ACC112 (cell line): Measurements from ENCODE around the gene ATG10.
"Not testable (repeated sequence)": the region's sequence is repeated elsewhere in the genome, so short reads cannot be mapped to it uniquely, and the experiment has no call there.

ENCODE experiments used
- H2AFZ ChIP-seq: fragments of 200-600 bp; sonication (generic); one replicate; pipeline ENCODE4 v1.6.0; 2017; ENCODE audit warnings: antibody characterized with exemption, low read length; ENCODE audit not compliant: unreplicated experiment
- H3K27ac ChIP-seq: fragments of 200-600 bp; sonication (generic); 2 replicates; pipeline ENCODE4 v1.5.1; 2014; ENCODE audit warnings: low read depth, mild to moderate bottlenecking, antibody characterized with exemption, low read length, moderate library complexity
- H3K27me3 ChIP-seq: fragments of 200-600 bp; sonication (generic); 2 replicates; pipeline ENCODE4 v1.6.1; 2014; ENCODE audit warnings: mild to moderate bottlenecking, antibody characterized with exemption, low read length, moderate library complexity, mixed read lengths; ENCODE audit not compliant: insufficient read depth
- H3K36me3 ChIP-seq: fragments of 200-600 bp; sonication (generic); 2 replicates; pipeline ENCODE4 v1.6.1; 2016; ENCODE audit warnings: mild to moderate bottlenecking, antibody characterized with exemption, low read length, moderate library complexity, mixed read lengths; ENCODE audit not compliant: insufficient read depth
- H3K4me1 ChIP-seq: fragments of 200-600 bp; sonication (generic); one replicate; pipeline ENCODE4 v1.6.1; 2016; ENCODE audit warnings: low read length, mixed read lengths; ENCODE audit not compliant: insufficient read depth, unreplicated experiment, control insufficient read depth
- H3K4me3 ChIP-seq: fragments of 200-600 bp; sonication (generic); 2 replicates; pipeline ENCODE4 v1.5.1; 2014; ENCODE audit warnings: mild to moderate bottlenecking, low read depth, low read length
- H3K79me2 ChIP-seq: fragments of 200-600 bp; sonication (generic); one replicate; pipeline ENCODE4 v1.6.0; 2016; ENCODE audit warnings: low read length; ENCODE audit not compliant: control insufficient read depth, unreplicated experiment, insufficient read depth

Gene ATG10

DNA sequence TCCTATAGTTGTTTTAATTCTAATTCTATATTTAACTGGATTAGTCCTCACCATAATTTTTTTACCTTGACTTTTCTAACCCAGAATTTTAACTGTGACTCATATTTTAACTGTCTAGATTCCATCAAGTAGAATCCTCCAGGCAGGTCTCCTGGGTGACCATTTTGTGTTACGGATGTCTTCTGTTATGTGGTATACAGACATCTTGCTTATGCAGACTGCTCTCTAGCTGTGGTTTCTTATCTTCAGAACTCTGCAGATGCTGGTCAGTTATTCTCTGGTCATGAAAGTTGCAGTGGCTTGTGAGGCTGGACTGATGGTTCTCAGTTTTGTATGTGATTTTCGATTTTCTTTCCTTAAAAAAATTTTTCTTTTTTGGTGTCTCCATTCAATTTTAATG, 139.4 kb downstream of the ATG10 start:
- H3K79me2 ChIP-seq = no peaks in the 10 kb centered on the region
- H2AFZ ChIP-seq = no peak overlapping the region
- no peaks in the 10 kb centered on the region for H3K4me1 ChIP-seq
- no peaks in the 10 kb centered on the region for H3K27me3 ChIP-seq
- H3K36me3 ChIP-seq = no peaks in the 10 kb centered on the region
- H3K4me3 ChIP-seq = no peak overlapping the region
- H3K27ac ChIP-seq = no peak overlapping the region

DNA sequence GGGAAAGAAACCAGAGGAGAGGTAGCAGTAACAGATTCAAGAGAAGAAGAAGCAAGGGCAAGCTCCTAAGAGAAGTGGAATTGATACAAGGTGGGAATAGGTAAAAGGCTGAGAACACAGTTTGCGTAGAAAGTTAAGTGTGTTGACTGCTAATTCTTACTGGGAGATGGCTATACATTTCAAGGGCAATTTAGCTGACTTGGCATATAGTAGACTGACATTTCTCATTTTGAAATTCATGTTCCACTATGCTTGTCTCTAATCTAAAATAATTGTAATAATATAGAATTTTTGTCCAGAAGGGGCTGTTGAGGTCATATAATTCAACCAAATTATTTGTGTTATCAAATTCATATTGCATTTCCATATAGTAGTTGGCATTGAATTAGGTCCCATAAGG, 144.0 kb downstream of the ATG10 start:
- no peak overlapping the region for H3K27ac ChIP-seq
- no peaks in the 10 kb centered on the region for H3K79me2 ChIP-seq
- H2AFZ ChIP-seq = no peak overlapping the region
- no peak overlapping the region for H3K4me3 ChIP-seq
- H3K36me3 ChIP-seq = no peaks in the 10 kb centered on the region
- no peaks in the 10 kb centered on the region for H3K4me1 ChIP-seq
- no peaks in the 10 kb centered on the region for H3K27me3 ChIP-seq

DNA sequence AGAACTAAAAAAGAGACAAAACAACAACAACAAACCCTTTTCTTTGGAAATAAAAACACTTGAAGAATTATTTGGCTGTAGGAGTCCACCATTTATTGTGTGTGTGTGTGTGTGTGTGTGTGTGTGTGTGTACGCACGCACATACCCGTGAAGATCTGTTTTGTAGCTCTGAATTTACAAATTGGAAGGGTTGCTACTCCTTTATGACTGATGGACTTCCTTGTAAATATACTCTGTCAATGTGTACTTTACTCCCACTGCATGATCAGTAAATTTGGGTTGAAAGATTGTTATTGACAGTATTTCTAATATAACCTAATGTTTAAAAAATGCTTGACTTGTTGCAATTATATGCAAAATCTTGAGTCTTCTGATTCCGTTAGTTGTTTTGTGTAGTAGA, 148.1 kb downstream of the ATG10 start:
- H3K27ac ChIP-seq = no peak overlapping the region
- H2AFZ ChIP-seq = no peak overlapping the region
- H3K27me3 ChIP-seq = no peaks in the 10 kb centered on the region
- no peak overlapping the region for H3K4me3 ChIP-seq
- H3K36me3 ChIP-seq = no peaks in the 10 kb centered on the region
- no peaks in the 10 kb centered on the region for H3K4me1 ChIP-seq
- H3K79me2 ChIP-seq = no peaks in the 10 kb centered on the region

DNA sequence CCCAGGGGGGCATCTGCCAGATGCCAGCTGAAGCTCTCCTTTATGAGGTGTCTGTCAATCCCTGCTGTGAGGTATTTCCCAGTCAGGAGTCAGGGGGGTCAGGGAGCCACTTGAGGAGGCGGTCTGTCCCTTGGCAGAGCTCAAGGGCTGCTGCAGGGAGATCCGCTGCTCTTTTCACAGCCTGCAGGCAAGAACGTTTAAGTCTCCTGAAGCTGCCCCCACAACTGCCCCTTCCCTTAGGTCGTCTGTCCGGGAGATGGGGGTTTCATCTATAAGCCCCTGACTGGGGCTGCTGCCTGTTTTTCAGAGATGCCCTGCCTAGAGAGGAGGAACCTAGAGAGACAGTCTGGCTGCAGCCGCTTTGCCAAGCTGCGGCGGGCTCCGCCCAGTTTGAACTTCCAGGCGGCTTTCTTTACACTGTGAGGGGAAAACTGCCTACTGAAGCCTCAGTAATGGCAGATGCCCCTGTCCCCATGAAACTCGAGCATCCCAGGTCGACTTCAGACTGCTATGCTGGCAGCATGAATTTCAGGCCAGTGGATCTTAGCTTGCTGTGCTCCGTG, 158.0 kb downstream of the ATG10 start:
- Histone ChIP-seq H3K27ac (no peak overlapping the region), H3K36me3 (no peaks in the 10 kb centered on the region), H3K4me1 (no peaks in the 10 kb centered on the region), H3K79me2 (no peaks in the 10 kb centered on the region), H3K4me3 (no peak overlapping the region), H3K27me3 (no peaks in the 10 kb centered on the region), H2AFZ (no peak overlapping the region)

DNA sequence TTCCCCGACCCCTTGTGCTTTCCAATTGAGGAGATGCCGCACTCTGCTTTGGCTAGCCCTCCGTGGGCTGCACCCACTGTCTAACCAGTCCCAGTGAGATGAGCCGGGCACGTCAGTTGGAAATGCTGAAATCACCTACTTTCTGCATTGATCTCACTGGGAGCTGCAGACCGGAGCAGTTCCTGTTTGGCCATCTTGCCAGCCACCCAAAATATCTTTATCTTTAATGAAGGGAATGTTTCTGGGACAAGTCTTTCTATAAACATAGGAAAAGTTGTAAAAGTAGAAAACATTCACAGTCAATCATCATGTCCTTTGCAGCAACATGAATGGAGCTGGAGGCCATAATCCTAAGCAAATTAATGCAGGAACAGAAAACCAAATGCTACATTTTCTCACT, 158.8 kb downstream of the ATG10 start:
- Histone ChIP-seq H2AFZ (no peak overlapping the region), H3K4me1 (no peaks in the 10 kb centered on the region), H3K79me2 (no peaks in the 10 kb centered on the region), H3K27ac (no peak overlapping the region), H3K27me3 (no peaks in the 10 kb centered on the region), H3K4me3 (no peak overlapping the region), H3K36me3 (no peaks in the 10 kb centered on the region)

DNA sequence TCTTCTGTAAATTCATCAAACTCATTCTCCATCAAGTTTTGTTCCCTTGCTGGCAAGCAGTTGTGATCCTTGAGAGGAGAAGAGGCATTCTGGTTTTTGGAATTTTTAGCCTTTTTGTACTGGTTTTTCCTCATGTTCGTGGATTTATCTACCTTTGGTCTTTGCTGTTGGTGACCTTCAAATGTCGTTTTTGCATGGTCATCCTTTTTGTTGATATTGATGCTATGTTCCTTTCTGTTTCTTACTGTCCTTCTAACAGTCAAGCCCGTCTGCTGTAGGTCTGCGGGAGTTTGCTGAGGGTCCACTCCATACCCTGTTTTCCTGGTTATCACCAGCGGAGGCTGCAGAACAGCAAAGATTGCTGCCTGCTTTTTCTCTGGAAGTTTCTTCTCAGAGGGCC, 165.4 kb downstream of the ATG10 start:
- H3K27ac ChIP-seq = no peak overlapping the region
- H3K4me3 ChIP-seq = no peak overlapping the region
- no peaks in the 10 kb centered on the region for H3K4me1 ChIP-seq
- no peaks in the 10 kb centered on the region for H3K27me3 ChIP-seq
- no peak overlapping the region for H2AFZ ChIP-seq
- H3K79me2 ChIP-seq = no peaks in the 10 kb centered on the region
- no peaks in the 10 kb centered on the region for H3K36me3 ChIP-seq

DNA sequence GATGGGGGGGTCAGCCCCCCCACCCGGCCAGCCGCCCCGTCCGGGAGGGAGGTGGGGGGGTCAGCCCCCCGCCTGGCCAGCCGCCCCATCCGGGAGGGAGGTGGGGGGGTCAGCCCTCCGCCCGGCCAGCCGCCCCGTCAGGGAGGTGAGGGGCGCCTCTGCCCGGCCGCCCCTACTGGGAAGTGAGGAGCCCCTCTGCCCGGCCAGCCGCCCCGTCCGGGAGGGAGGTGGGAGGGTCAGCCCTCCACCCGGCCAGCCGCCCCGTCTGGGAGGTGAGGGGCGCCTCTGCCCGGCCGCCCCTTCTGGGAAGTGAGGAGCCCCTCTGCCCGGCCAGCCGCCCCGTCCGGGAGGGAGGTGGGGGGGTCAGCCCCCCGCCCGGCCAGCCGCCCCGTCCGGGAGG, 168.0 kb downstream of the ATG10 start:
- not testable (repeated sequence) for H3K79me2 ChIP-seq, H3K36me3 ChIP-seq, H2AFZ ChIP-seq, H3K27ac ChIP-seq, H3K4me3 ChIP-seq, H3K4me1 ChIP-seq, H3K27me3 ChIP-seq

DNA sequence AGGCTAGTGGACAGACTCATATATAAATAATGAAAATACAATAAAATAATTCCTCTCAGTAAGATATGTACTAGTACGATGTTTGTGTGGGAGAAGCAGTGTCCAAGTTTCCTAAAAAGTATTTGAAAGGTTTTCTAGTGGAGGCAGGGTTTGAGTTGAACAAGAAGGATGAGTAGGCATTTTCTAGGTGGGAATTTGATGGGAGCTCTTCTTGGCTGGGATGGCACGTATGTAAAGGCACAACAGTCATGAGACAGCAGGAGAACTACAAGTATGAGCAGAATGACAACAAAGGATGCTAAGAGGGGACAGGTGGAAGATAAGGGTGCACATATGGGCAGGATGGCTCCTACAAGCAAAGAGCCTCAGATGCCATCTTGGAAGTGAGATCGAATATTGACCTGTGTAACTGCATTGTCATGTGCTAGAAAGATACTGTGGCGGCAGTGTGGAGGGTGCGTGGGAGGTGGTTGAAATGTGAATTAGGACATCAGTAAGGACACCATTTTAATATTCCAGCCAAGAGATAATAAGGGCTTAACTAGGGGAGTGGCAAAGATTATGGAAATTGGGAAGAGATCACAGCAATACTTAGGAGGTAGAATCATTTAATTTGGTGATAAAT, 170.5 kb downstream of the ATG10 start:
- no peak overlapping the region for H2AFZ ChIP-seq

DNA sequence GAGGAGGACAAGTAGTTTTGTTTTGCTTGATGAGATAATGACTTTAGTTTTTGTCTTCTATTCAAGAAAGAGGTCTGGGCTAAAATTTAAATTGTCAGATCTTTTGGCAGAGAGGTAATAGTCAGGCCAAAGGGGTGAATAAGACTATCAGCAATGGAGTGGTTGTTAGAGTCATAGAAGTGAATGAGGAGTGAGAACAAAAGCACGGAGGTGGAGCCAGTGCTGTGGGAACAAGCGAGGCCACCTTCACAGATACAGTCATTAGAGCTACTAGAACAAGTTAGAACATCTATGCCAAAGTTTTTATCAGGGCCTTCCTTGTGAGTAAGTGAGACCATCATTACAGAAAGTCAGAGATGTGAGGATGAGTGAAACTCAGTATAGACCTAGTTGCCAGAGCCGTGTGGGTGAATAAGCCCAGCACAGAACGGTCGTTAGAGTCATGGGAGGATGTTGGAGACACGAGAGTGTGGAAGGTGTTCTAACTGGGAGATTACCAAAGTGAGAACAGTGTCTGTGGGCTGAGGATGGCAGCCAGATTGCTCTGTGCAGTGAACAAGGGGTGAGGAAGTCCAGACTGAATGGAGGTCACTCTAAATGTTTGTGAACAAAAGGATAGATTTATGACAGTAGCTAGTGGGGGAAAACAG, 171.2 kb downstream of the ATG10 start:
- Histone ChIP-seq H3K4me3 (no peak overlapping the region), H2AFZ (no peak overlapping the region), H3K36me3 (no peaks in the 10 kb centered on the region), H3K79me2 (no peaks in the 10 kb centered on the region), H3K27ac (no peak overlapping the region), H3K27me3 (no peaks in the 10 kb centered on the region), H3K4me1 (peaks cover 7% of the 10 kb centered on the region)

More for the DNA sequence above, 170.5 kb downstream of the ATG10 start:
- Histone ChIP-seq H3K27ac (no peak overlapping the region), H3K27me3 (no peaks in the 10 kb centered on the region), H3K36me3 (no peaks in the 10 kb centered on the region), H3K4me1 (no peaks in the 10 kb centered on the region), H3K79me2 (no peaks in the 10 kb centered on the region), H3K4me3 (no peak overlapping the region)

DNA sequence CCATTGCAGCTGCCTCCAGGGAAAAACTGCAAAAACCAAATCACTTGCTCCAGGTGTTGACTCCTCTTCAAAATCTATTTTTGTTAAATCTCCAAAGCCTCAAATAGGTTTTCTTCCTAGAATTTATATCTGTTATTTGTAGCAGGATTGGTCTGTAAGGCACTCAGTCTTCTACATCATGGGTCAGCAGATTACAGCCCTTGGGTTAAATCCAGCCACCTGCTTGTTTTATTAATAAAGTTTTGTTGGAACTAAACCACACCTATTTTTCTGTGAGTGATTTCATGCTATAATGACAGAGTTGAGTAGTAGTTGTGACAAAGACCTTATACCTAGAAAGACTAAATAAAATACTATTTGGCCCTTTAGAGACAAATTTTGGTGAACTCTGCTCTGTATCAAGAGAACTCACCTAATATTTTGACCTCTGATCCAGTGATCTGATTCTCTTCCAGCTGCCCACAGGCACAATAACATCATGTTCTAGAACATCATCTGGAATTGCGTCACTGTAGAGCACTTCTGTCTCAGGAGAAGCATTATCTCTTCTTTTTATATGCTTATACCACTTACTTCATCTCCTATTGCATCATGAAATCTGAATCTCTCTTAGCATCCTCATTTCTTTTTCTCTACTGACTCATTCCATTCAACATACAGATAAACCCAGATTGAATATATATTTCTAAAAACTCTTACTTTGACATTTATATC, 176.2 kb downstream of the ATG10 start:
- Histone ChIP-seq H3K4me3 (no peak overlapping the region), H3K4me1 (peaks cover 43% of the 10 kb centered on the region), H2AFZ (no peak overlapping the region), H3K79me2 (no peaks in the 10 kb centered on the region), H3K36me3 (no peaks in the 10 kb centered on the region), H3K27ac (peak overlapping the region; percentile 78), H3K27me3 (no peaks in the 10 kb centered on the region)

DNA sequence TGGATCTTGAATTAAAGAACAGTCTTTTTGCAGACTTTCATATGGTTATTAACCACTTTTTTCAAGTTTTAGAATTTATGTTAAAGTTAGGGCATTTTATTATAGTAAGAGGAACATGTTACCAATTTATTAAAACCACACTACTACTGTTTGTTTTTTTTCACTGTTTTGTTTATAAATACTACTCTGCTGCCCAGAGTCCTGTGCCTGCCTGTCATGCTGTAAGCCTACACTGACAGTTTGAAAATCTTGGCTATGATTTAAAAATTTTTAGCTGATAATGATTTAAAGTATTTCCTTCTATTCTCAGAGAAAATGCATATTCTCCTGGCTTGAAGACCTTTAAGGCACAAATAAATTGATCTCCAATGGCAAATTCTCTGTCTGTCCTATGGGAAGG, 177.6 kb downstream of the ATG10 start:
- H3K79me2 ChIP-seq = no peaks in the 10 kb centered on the region
- no peak overlapping the region for H3K27ac ChIP-seq
- no peak overlapping the region for H3K4me3 ChIP-seq

More for the DNA sequence above, 177.6 kb downstream of the ATG10 start:
- H3K27me3 ChIP-seq = no peaks in the 10 kb centered on the region
- no peaks in the 10 kb centered on the region for H3K36me3 ChIP-seq
- H3K4me1 ChIP-seq = peaks cover 43% of the 10 kb centered on the region
- no peak overlapping the region for H2AFZ ChIP-seq
